ENCODE results near the gene ARHGEF33. TPM values are rescaled to one million over a fixed set of nuclear protein-coding genes. Genes with fewer than 3 reads are reported as not detected.

Gene ARHGEF33
- total and polyA plus RNA-seq, 2 of the 8 experiments (the other 6 are each of a cell fraction or from before 2014, with no cell fraction given) = 0.09 to 0.95 TPM

DNA sequence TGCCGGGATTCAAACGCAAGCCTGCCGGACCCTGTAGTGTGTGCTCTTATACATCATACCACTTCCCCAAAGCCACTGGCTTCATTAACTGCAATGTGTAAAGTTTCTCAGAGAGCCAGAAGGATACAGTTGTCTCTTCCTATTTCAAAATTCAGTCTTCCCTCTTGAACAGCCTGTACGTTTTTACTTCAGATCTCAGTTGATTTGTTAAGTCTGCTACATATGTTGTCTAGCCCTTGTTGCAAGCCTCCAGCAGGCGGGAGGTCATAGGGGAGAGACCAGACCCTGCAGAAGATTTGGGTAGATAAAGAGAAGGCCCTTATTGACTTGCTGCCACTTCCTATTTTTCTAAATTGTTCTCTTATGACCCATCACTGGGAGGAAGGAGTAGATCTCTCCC lies 56.2 kb downstream of the ARHGEF33 start:
- Histone ChIP-seq H3K4me2 (ENCODE audit: insufficient read depth in 1 of 2, low read depth in 2 of 2, low read length in 2 of 2) (no peak overlapping the region), H3K23me2 (ENCODE audit: low read depth, low read length) (no peaks in the 10 kb centered on the region; the same call in 1 of the 2 replicates), H3K9ac (replicated peaks in 1 of 4; ENCODE audit: extremely low read depth in 1 of 4, low read depth in 3 of 4, low read length in 3 of 4) (no peak overlapping the region), H2AK5ac (ENCODE audit: low read depth, low read length) (no peak overlapping the region), H3K9me3 (ENCODE audit: insufficient read depth in 2 of 2, low read depth in 1 of 2, low read length in 1 of 2) (no peaks in the 10 kb centered on the region), H3K36me3 (ENCODE audit: control insufficient read depth in 2 of 4, insufficient read depth in 4 of 4, low read length in 3 of 4) (no peaks in the 10 kb centered on the region), H3K27me3 (replicated peaks in 1 of 4; ENCODE audit: control insufficient read depth in 3 of 4, extremely low read depth in 1 of 4, insufficient read depth in 3 of 4, low read length in 3 of 4) (no peaks in the 10 kb centered on the region), H4K8ac (ENCODE audit: extremely low read depth, insufficient read depth, low read length) (no peak overlapping the region), H3K79me2 (ENCODE audit: control insufficient read depth in 1 of 2, insufficient read depth in 2 of 2, low read length in 2 of 2) (no peaks in the 10 kb centered on the region), H2BK15ac (ENCODE audit: low read length) (no peak overlapping the region), H4K91ac (replicated peaks; ENCODE audit: insufficient read length, low read length) (no peak overlapping the region), H2BK120ac (replicated peaks; ENCODE audit: low read depth, low read length) (no peak overlapping the region), H4K5ac (ENCODE audit: insufficient read length, low read depth, low read length) (no peak overlapping the region), H3K56ac (replicated peaks; ENCODE audit: insufficient read length, low read depth, low read length) (no peak overlapping the region), H3K4me3 (ENCODE audit: extremely low read depth in 1 of 4, insufficient read depth in 2 of 4, low read depth in 3 of 4, low read length in 4 of 4) (no peak overlapping the region), H3K79me1 (ENCODE audit: low read depth, low read length) (no peaks in the 10 kb centered on the region), H3K14ac (ENCODE audit: insufficient read length) (no peak overlapping the region), H3K18ac (ENCODE audit: extremely low read depth, low read length) (no peak overlapping the region), H2BK12ac (ENCODE audit: low read depth, low read length) (no peak overlapping the region; the same call in 1 of the 2 replicates), H3K4ac (replicated peaks; ENCODE audit: insufficient read length, low read depth, low read length) (no peak overlapping the region), H2BK5ac (ENCODE audit: low read depth, low read length) (no peak overlapping the region), H3K4me1 (replicated peaks in 1 of 4; ENCODE audit: control insufficient read depth in 3 of 4, insufficient read depth in 4 of 4, low read length in 3 of 4) (peaks cover 0 to 2% (median 1%) of the 10 kb centered on the region in 4 experiments; a peak in 2 of 7 replicates), H3K27ac (ENCODE audit: low read depth, low read length) (no peak overlapping the region), H3K23ac (ENCODE audit: insufficient read length) (no peak overlapping the region), H2BK20ac (ENCODE audit: low read length) (no peak overlapping the region), H4K20me1 (replicated peaks in 1 of 2; ENCODE audit: control insufficient read depth in 1 of 2, insufficient read depth in 2 of 2, low read length in 2 of 2) (no peaks in the 10 kb centered on the region), H2AFZ (ENCODE audit: low read length) (0 out of 2 replicates have a peak overlapping the region, but pooled peaks have one; percentile 40)
- TF ChIP-seq KDM4A (IDR thresholded peaks at IDR 0.05; ENCODE audit: low read depth, low read length, severe bottlenecking) (no peak), CTBP2 (IDR thresholded peaks at IDR 0.05; ENCODE audit: borderline replicate concordance, insufficient read depth, insufficient read length, low read length) (no peak), SIX5 (IDR thresholded peaks at IDR 0.05; ENCODE audit: low read depth, low read length) (no peak), GABPA (IDR thresholded peaks at IDR 0.05; ENCODE audit: borderline replicate concordance, insufficient read depth, low read length) (no peak), ASH2L (IDR thresholded peaks at IDR 0.05; ENCODE audit: low read length) (no peak), SIN3A (conservative IDR thresholded peaks at IDR 0.05 in 1 of 2, IDR thresholded peaks at IDR 0.05 in 1 of 2; ENCODE audit: low read depth in 1 of 2, low read length in 2 of 2) (no peak), CHD2 (IDR thresholded peaks at IDR 0.05; ENCODE audit: low read length) (no peak), MAFK (IDR thresholded peaks at IDR 0.05; ENCODE audit: low read depth, low read length) (no peak), NANOG (IDR thresholded peaks at IDR 0.05; ENCODE audit: insufficient read depth, low read depth, low read length, poor library complexity, severe bottlenecking) (no peak)
- FAIRE-seq = no peak
- 92% methylated on average over 5 of the region's 5 CpGs; no CpG with 5 or more reads in 1 of the 2 experiments for WGBS, 2 experiments (ENCODE audit: extremely low coverage in 1 of 2, insufficient coverage in 1 of 2, insufficient read length in 1 of 2, insufficient replicate concordance in 2 of 2, low coverage in 1 of 2, low lambda C conversion rate in 2 of 2, missing lambda C conversion rate in 1 of 2)
- DNase-seq (ENCODE audit: low read depth in 1 of 2, low spot score in 2 of 2) = no peak
- ChIA-PET POLR2A (ENCODE audit: partially characterized antibody) (no interaction called here), CTCF (ENCODE audit: partially characterized antibody) (interaction anchor here (0.7 to 6.2 kb wide), 15 partner anchors 9 to 286 kb away, joined by 3 to 64 read pairs (median 3); partner anchors contain the start of genes DHX57 and MORN2)
